Endothelial cell (in vitro differentiated cells): ENCODE measurements around the gene IGFL3. TPM values are rescaled to one million over a fixed set of nuclear protein-coding genes. Genes with fewer than 3 reads are reported as not detected.

Experiments used
- DNase-seq: peaks from one replicate; pipeline ENCODE4 v3.0.0; 2021; ENCODE audit warnings: low spot score
- H3K27ac Mint-ChIP-seq: one replicate; pipeline ENCODE4 v1.8.0; 2021; ENCODE audit warnings: mixed read lengths, inconsistent platforms; ENCODE audit not compliant: unreplicated experiment
- H3K27me3 Mint-ChIP-seq: one replicate; pipeline ENCODE4 v1.8.0; 2021; ENCODE audit warnings: mild to moderate bottlenecking, moderate library complexity, mixed read lengths, inconsistent platforms; ENCODE audit not compliant: unreplicated experiment
- H3K36me3 Mint-ChIP-seq: one replicate; pipeline ENCODE4 v1.8.0; 2021; ENCODE audit warnings: mild to moderate bottlenecking, low read depth, mixed read lengths, inconsistent platforms; ENCODE audit not compliant: unreplicated experiment
- H3K4me1 Mint-ChIP-seq: one replicate; pipeline ENCODE4 v1.8.0; 2021; ENCODE audit warnings: mild to moderate bottlenecking, mixed read lengths, inconsistent platforms; ENCODE audit not compliant: unreplicated experiment
- H3K4me3 Mint-ChIP-seq: one replicate; pipeline ENCODE4 v1.8.0; 2021; ENCODE audit warnings: mild to moderate bottlenecking, mixed read lengths, inconsistent platforms; ENCODE audit not compliant: unreplicated experiment
- H3K9me3 Mint-ChIP-seq: one replicate; pipeline ENCODE4 v1.8.0; 2021; ENCODE audit warnings: mixed read lengths, inconsistent platforms; ENCODE audit not compliant: unreplicated experiment
- total RNA-seq: library from RNA; stranded (reverse); fragmentation: NEBNext Ultra II Directional; extraction: Animal tissue kit (Norgen Biotek cat#: 25700); gene quantifications from one replicate; pipeline ENCODE4 v1.2.1, GENCODE V29; 2021; ENCODE audit not compliant: unreplicated experiment
- TF ChIP-seq, protein P1 (sequence below): fragments of 200-600 bp; sonication (generic); IDR thresholded peaks from one replicate; pipeline ENCODE4 v1.5.0; 2021; ENCODE audit warnings: antibody characterized with exemption; ENCODE audit not compliant: unreplicated experiment

IGFL3 gene
- total RNA-seq, 1 donor from 2014 or later: not detected

DNA sequence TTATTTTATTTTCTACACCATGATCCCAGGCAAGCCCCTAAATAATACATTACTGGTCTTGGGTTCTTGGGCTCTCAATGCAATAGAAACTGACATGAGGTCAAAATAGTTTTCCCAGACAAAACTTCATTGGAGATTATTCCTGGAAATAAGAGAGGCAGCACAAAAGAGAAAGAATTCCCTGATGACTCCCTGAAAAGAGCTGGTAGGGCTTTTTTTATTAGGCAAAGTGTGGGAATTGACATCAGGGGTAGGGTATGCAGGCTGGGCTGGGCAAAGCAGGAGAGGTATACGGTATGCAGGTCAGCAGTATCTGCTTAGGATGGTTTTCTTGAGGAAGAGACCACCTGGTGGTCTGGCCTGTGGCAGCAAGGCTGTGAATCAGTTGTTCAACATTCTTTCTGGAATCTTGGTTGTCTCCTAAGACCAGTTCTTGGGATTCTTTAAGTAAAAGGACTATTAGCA is 9.3 kb upstream of the IGFL3 start:
- Mint-ChIP-seq H3K4me1 (peaks cover 17% of the 10 kb centered on the region), H3K36me3 (peaks cover 5% of the 10 kb centered on the region), H3K4me3 (peak overlapping the region; percentile 34), H3K9me3 (peaks cover 4% of the 10 kb centered on the region), H3K27me3 (peaks cover 6% of the 10 kb centered on the region), H3K27ac (peak overlapping the region; percentile 99)
- no peak for DNase-seq
- TF ChIP-seq, protein P1, sequence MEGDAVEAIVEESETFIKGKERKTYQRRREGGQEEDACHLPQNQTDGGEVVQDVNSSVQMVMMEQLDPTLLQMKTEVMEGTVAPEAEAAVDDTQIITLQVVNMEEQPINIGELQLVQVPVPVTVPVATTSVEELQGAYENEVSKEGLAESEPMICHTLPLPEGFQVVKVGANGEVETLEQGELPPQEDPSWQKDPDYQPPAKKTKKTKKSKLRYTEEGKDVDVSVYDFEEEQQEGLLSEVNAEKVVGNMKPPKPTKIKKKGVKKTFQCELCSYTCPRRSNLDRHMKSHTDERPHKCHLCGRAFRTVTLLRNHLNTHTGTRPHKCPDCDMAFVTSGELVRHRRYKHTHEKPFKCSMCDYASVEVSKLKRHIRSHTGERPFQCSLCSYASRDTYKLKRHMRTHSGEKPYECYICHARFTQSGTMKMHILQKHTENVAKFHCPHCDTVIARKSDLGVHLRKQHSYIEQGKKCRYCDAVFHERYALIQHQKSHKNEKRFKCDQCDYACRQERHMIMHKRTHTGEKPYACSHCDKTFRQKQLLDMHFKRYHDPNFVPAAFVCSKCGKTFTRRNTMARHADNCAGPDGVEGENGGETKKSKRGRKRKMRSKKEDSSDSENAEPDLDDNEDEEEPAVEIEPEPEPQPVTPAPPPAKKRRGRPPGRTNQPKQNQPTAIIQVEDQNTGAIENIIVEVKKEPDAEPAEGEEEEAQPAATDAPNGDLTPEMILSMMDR: no peak

DNA sequence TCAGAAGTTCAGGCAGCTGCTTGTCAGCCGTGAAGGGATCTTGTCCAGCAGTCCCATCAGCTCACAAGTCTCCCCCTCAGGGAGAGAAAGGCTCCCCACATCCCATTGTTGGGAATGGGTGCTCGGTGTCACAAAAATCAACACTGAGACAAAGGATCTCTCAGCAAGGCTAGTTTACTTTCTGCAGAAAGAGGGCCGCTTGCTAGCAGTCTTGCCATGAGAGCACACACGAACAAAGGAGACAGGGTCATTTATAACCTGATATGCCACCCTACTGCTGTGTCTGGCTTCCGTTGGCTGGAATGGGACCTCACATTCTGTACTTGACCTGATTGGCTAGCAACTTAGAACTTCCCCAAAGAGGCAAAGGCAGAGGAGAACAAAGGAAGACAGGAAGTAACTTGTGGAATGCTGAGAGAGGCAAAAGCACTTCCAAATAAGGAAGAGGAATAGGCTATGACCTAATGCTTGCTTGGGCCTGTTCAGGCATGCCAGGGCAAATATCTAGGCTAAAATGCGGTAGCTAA is 8.7 kb upstream of the IGFL3 start:
- Mint-ChIP-seq H3K27ac (peak overlapping the region; percentile 99), H3K4me1 (peaks cover 17% of the 10 kb centered on the region), H3K9me3 (peaks cover 4% of the 10 kb centered on the region), H3K36me3 (peaks cover 5% of the 10 kb centered on the region), H3K27me3 (peaks cover 6% of the 10 kb centered on the region), H3K4me3 (no peak overlapping the region)
- peak; percentile 25 for DNase-seq
- TF ChIP-seq, protein P1: no peak

DNA sequence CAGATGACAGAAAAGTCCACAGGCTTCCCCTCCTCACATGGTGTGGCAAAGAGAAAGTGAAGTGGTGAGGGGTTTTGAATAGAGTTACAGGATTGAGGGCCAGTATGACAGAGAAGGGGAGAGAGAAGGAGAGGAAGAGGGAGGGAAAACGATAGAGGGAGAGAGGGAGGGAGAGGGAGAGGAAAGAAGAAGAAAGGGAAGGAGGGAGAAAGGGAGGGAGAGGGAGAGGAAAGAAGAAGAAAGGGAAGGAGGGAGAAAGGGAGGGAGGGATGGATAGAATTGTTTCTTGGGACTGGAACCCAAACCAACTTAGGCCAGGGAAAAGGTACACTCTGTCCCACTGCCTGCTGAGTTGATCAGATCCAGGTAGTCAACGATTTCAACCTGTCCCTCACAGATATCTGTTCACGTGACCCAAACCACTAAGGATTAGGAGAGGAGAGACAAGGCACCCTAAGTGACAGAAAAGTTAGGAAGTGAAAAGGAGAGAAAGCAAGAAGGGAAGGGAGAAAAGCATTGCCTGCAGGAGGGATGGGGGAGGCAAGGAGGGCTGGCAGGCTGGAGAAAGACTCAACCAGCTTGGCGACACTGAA is 8.1 kb upstream of the IGFL3 start:
- Mint-ChIP-seq H3K4me1 (peaks cover 17% of the 10 kb centered on the region), H3K27me3 (peaks cover 6% of the 10 kb centered on the region), H3K27ac (peak overlapping the region; percentile 99), H3K4me3 (peak overlapping the region; percentile 66), H3K9me3 (peaks cover 4% of the 10 kb centered on the region), H3K36me3 (peaks cover 5% of the 10 kb centered on the region)
- TF ChIP-seq, protein P1: no peak
- no peak for DNase-seq

DNA sequence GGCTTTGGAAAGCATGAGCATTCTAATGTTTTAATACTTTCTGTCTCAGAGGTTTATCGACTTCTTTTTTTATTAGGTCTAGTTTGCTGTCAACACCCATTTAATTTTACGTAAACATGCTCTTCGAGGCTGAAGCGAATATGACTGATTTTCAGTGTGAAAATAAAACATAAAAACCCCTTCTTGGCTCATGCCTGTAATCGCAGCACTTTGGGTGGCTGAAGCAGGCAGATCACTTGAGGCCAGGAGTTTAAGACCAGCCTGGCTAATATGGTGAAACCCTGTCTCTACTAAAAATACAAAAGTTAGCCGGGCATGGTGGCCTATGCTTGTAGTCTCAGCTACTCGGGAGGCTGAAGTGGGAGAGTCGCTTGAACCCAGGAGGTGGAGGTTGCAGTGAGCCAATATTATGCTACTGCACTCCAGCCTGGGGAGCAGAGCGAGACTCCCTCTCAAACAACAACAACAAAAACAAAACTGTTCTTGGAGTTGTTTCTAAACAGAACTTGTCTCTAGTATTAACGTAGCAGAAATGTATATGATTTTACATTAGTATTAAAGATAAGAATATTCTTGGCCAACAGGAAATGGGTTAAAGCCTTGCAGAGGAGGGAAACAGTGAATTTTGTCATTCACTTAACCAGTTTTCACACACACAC is 7.1 kb upstream of the IGFL3 start:
- Mint-ChIP-seq H3K27me3 (peaks cover 6% of the 10 kb centered on the region), H3K36me3 (peaks cover 5% of the 10 kb centered on the region), H3K4me3 (no peak overlapping the region), H3K27ac (no peak overlapping the region), H3K4me1 (peaks cover 17% of the 10 kb centered on the region), H3K9me3 (peaks cover 4% of the 10 kb centered on the region)
- TF ChIP-seq, protein P1: no peak
- no peak for DNase-seq

DNA sequence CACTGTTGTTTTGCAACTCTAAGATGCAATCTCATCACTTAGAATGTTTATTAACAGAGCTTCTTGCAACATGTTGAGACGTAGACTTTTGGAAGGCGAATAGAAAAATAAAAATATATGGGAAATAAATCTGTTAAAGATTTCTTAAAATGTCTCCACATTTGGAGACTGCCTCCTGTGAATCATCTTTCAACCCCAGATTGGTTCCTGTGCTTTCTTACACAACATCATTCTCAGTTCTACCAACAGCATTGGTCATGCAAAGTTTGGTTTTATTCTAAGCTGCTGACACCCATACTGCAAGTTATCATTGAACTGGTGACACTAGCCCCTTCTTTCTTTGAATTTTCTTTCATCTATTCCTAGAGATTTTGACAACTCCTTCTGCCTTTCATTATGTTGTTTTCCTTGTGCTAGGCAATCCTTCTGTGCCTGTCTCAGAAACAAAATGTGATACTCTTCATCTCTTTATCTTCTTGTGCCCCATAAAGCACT is 1.6 kb upstream of the IGFL3 start:
- TF ChIP-seq, protein P1: no peak
- H3K9me3 Mint-ChIP-seq: no peaks in the 10 kb centered on the region
- H3K4me1 Mint-ChIP-seq: peaks cover 4% of the 10 kb centered on the region

More for the DNA sequence above, 1.6 kb upstream of the IGFL3 start:
- no peaks in the 10 kb centered on the region for H3K36me3 Mint-ChIP-seq
- H3K4me3 Mint-ChIP-seq: no peak overlapping the region
- H3K27me3 Mint-ChIP-seq: no peaks in the 10 kb centered on the region
- H3K27ac Mint-ChIP-seq: no peak overlapping the region
- DNase-seq: no peak
